ENCODE results near the gene ATM. TPM values are rescaled to one million over a fixed set of nuclear protein-coding genes. Genes with fewer than 3 reads are reported as not detected.

ATM gene
- total and polyA plus RNA-seq, 10 of the 15 experiments (the other 5 are each of a cell fraction or from before 2014, with no cell fraction given), result 10.0 to 91.5 (median 40.2) TPM

DNA sequence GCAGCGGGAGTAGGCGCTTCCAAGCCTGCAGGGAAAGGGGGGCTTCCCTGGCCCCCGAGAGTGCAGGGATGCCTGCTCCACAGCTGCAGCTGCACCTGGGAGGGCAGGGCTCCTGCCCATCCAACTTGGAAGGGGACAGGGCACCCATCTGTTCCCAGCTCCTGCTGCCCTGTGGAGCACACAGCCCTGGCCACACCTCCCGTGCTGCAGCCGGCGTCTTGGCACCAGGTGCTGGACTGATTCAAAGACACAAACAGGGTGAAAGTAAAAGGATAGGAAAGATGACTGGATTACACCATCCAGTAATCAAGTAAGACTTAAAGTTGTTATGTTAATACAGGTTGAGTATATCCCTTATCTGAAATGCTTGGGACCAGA, 15.2 kb upstream of the ATM start (continued):
- no peak for TF ChIP-seq EP300 (IDR thresholded peaks at IDR 0.05; ENCODE audit: borderline replicate concordance in 1 of 2, control insufficient read depth in 1 of 2, low read depth in 2 of 2, low read length in 2 of 2)
- no peak for TF ChIP-seq MYB (IDR thresholded peaks at IDR 0.05; ENCODE audit: borderline replicate concordance, low read depth, low read length)
- TF ChIP-seq FOS (IDR thresholded peaks at IDR 0.05; ENCODE audit: borderline replicate concordance, extremely low read depth, insufficient read length), result no peak
- no peak for TF ChIP-seq MYC (IDR thresholded peaks at IDR 0.05; ENCODE audit: insufficient read depth, insufficient read length, insufficient replicate concordance, low read length, severe bottlenecking)
- no peak for TF ChIP-seq FOXM1 (IDR thresholded peaks at IDR 0.05; ENCODE audit: low read depth, low read length)
- no peak for TF ChIP-seq SIN3A (IDR thresholded peaks at IDR 0.05; ENCODE audit: low read depth, low read length)

DNA sequence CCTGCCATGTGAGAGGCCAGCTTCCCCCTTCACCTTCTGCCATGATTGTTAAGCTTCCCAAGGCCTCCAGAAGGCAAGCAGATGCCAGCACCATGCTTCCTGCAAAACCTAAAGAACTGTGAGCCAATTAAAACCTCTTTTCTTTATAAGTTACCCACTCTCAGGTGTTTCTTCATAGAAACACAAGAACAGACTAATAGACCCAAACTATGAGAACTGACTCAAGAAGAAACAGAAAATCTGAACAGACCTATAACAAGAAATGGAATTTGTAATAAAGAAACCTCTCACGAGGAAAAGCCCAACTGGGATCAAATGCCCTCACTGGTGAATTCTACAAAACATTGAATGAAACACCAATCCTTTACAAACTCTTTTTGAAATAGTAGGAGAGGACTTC, 12.4 kb upstream of the ATM start:
- FAIRE-seq (no peak), ATAC-seq (no peak)
- POLR2A ChIA-PET, result interaction anchor here (0.7 to 1.0 kb wide), 3 partner anchors 8 to 161 kb away, joined by 4 to 9 read pairs (median 5); no protein-coding TSS in a partner anchor
- TF ChIP-seq SMARCA5 (IDR thresholded peaks at IDR 0.05) (no peak), MTA2 (IDR thresholded peaks at IDR 0.05; ENCODE audit: low read depth) (no peak), POLR2A (IDR thresholded peaks at IDR 0.05; ENCODE audit: low read depth, low read length) (no peak), HDAC2 (IDR thresholded peaks at IDR 0.05) (no peak), PAX5 (IDR thresholded peaks at IDR 0.05; ENCODE audit: borderline replicate concordance, low read depth, low read length) (no peak), NFYA (IDR thresholded peaks at IDR 0.05; ENCODE audit: borderline replicate concordance, low read depth, low read length) (no peak), MXI1 (IDR thresholded peaks at IDR 0.05; ENCODE audit: low read depth, low read length) (no peak)
- TF ChIP-seq, protein P1, sequence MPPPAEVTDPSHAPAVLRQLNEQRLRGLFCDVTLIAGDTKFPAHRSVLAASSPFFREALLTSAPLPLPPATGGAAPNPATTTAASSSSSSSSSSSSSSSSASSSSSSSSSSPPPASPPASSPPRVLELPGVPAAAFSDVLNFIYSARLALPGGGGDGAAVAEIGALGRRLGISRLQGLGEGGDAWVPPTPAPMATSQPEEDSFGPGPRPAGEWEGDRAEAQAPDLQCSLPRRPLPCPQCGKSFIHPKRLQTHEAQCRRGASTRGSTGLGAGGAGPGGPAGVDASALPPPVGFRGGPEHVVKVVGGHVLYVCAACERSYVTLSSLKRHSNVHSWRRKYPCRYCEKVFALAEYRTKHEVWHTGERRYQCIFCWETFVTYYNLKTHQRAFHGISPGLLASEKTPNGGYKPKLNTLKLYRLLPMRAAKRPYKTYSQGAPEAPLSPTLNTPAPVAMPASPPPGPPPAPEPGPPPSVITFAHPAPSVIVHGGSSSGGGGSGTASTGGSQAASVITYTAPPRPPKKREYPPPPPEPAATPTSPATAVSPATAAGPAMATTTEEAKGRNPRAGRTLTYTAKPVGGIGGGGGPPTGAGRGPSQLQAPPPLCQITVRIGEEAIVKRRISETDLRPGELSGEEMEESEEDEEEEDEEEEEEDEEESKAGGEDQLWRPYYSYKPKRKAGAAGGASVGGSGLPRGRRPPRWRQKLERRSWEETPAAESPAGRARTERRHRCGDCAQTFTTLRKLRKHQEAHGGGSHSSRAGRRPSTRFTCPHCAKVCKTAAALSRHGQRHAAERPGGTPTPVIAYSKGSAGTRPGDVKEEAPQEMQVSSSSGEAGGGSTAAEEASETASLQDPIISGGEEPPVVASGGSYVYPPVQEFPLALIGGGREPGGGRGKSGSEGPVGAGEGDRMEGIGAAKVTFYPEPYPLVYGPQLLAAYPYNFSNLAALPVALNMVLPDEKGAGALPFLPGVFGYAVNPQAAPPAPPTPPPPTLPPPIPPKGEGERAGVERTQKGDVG (CRISPR knock-in tag; IDR thresholded peaks at IDR 0.05), result no peak
- TF ChIP-seq, protein P2, sequence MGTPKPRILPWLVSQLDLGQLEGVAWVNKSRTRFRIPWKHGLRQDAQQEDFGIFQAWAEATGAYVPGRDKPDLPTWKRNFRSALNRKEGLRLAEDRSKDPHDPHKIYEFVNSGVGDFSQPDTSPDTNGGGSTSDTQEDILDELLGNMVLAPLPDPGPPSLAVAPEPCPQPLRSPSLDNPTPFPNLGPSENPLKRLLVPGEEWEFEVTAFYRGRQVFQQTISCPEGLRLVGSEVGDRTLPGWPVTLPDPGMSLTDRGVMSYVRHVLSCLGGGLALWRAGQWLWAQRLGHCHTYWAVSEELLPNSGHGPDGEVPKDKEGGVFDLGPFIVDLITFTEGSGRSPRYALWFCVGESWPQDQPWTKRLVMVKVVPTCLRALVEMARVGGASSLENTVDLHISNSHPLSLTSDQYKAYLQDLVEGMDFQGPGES (IDR thresholded peaks at IDR 0.05), result no peak
- TF ChIP-seq, protein P3, sequence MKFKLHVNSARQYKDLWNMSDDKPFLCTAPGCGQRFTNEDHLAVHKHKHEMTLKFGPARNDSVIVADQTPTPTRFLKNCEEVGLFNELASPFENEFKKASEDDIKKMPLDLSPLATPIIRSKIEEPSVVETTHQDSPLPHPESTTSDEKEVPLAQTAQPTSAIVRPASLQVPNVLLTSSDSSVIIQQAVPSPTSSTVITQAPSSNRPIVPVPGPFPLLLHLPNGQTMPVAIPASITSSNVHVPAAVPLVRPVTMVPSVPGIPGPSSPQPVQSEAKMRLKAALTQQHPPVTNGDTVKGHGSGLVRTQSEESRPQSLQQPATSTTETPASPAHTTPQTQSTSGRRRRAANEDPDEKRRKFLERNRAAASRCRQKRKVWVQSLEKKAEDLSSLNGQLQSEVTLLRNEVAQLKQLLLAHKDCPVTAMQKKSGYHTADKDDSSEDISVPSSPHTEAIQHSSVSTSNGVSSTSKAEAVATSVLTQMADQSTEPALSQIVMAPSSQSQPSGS (IDR thresholded peaks at IDR 0.05; ENCODE audit: low read length), result no peak
- TF ChIP-seq, protein P4, sequence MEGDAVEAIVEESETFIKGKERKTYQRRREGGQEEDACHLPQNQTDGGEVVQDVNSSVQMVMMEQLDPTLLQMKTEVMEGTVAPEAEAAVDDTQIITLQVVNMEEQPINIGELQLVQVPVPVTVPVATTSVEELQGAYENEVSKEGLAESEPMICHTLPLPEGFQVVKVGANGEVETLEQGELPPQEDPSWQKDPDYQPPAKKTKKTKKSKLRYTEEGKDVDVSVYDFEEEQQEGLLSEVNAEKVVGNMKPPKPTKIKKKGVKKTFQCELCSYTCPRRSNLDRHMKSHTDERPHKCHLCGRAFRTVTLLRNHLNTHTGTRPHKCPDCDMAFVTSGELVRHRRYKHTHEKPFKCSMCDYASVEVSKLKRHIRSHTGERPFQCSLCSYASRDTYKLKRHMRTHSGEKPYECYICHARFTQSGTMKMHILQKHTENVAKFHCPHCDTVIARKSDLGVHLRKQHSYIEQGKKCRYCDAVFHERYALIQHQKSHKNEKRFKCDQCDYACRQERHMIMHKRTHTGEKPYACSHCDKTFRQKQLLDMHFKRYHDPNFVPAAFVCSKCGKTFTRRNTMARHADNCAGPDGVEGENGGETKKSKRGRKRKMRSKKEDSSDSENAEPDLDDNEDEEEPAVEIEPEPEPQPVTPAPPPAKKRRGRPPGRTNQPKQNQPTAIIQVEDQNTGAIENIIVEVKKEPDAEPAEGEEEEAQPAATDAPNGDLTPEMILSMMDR (IDR thresholded peaks at IDR 0.05 in 2 of 3, conservative IDR thresholded peaks at IDR 0.05 in 1 of 3; ENCODE audit: control insufficient read depth in 2 of 3, extremely low read depth in 1 of 3, insufficient read depth in 1 of 3, low read depth in 3 of 3, low read length in 3 of 3), result no peak

More for the DNA sequence above, 12.4 kb upstream of the ATM start:
- ChIA-PET CTCF (no interaction called here), RAD21 (ENCODE audit: unreplicated experiment) (no interaction called here), SMC1A (ENCODE audit: uncharacterized antibody, unreplicated experiment) (no interaction called here)
- Histone ChIP-seq H3K4me2 (ENCODE audit: control insufficient read depth, insufficient read depth) (no peak overlapping the region), H3K27me3 (replicated peaks in 1 of 2; ENCODE audit: control insufficient read depth in 2 of 2, insufficient read depth in 2 of 2, low read length in 1 of 2) (no peaks in the 10 kb centered on the region), H3K4me1 (ENCODE audit: control insufficient read depth, insufficient read depth, low read length) (no peaks in the 10 kb centered on the region), H2AFZ (ENCODE audit: control insufficient read depth, low read depth, low read length) (no peak overlapping the region), H3K79me2 (ENCODE audit: control insufficient read depth, insufficient read depth, low read length) (peaks cover 57% of the 10 kb centered on the region), H3K27ac (ENCODE audit: control insufficient read depth, insufficient read depth) (no peak overlapping the region), H3K9me3 (replicated peaks; ENCODE audit: control insufficient read depth, insufficient read depth, low read length) (peaks cover 30% of the 10 kb centered on the region), H3K4me3 (no peak overlapping the region), H3K36me3 (ENCODE audit: control insufficient read depth in 2 of 2, insufficient read depth in 2 of 2, low read length in 1 of 2) (peaks cover 25 to 51% of the 10 kb centered on the region in 2 experiments), H3K9ac (ENCODE audit: control insufficient read depth, insufficient read depth, low read length) (no peak overlapping the region), H4K20me1 (ENCODE audit: control insufficient read depth, insufficient read depth) (no peaks in the 10 kb centered on the region)
- in situ Hi-C loops (cut with MboI) (no loop called here), intact Hi-C loops (cut with micrococcal nuclease; ENCODE audit: unreplicated experiment) (no loop called here)
- no TSS peak for BruUV-seq (replicated peaks)
- WGBS (ENCODE audit: insufficient coverage, insufficient replicate concordance, low lambda C conversion rate, missing lambda C conversion rate), result 4% methylated on average over 1 of the region's 1 CpG
- no peak for DNase-seq (ENCODE audit: low read depth, low spot score)

All from GM12878 (cell line).